SK-N-SH treated with all-trans-retinoic acid at 6 μM for 48 hours (cell line): Measurements from ENCODE around the gene PROC.

Experiments used
- ATAC-seq: fragments of 200-7000 bp; cut with Tn5 transposase; 3 replicates; pipeline ENCODE4 v1.9.1; 2020; ENCODE audit warnings: mild to moderate bottlenecking, moderate library complexity
- ARNTL ChIP-seq: fragments of 450-650 bp; formaldehyde crosslinking; IDR thresholded peaks from 2 replicates; pipeline ENCODE4 v1.5.0; 2020; ENCODE audit warnings: low read depth, mild to moderate bottlenecking, moderate library complexity, borderline replicate concordance
- BACH2 ChIP-seq: fragments of 250-450 bp; sonication (Bioruptor Pico); IDR thresholded peaks from 2 replicates; pipeline ENCODE4 v1.9.0; 2021; ENCODE audit warnings: mild to moderate bottlenecking, borderline replicate concordance
- CSDC2 ChIP-seq: fragments of 250-450 bp; sonication (Bioruptor Pico); IDR thresholded peaks from 2 replicates; pipeline ENCODE4 v1.5.0; 2020; ENCODE audit warnings: mild to moderate bottlenecking, moderate library complexity
- GLIS3 ChIP-seq: fragments of 250-450 bp; sonication (Bioruptor Pico); IDR thresholded peaks from 2 replicates; pipeline ENCODE4 v1.5.0; 2020; ENCODE audit warnings: mild to moderate bottlenecking, moderate library complexity
- ISL1 ChIP-seq: fragments of 250-450 bp; sonication (Bioruptor Pico); IDR thresholded peaks from 2 replicates; pipeline ENCODE4 v2.1.2; 2022; ENCODE audit warnings: mild to moderate bottlenecking, moderate library complexity
- PPARA ChIP-seq: fragments of 250-450 bp; sonication (Bioruptor Pico); IDR thresholded peaks from 2 replicates; pipeline ENCODE4 v1.5.0; 2020; ENCODE audit warnings: mild to moderate bottlenecking, borderline replicate concordance
- SNAI2 ChIP-seq: fragments of 250-450 bp; sonication (Bioruptor Pico); IDR thresholded peaks from 2 replicates; pipeline ENCODE4 v1.5.0; 2020; ENCODE audit warnings: mild to moderate bottlenecking, moderate library complexity
- TCF4 ChIP-seq: fragments of 250-450 bp; sonication (Bioruptor Pico); IDR thresholded peaks from 2 replicates; pipeline ENCODE4 v1.8.0; 2021; ENCODE audit warnings: mild to moderate bottlenecking, moderate library complexity, borderline replicate concordance
- TOX ChIP-seq: fragments of 250-450 bp; sonication (Bioruptor Pico); IDR thresholded peaks from 2 replicates; pipeline ENCODE4 v1.8.0; 2021; ENCODE audit warnings: mild to moderate bottlenecking, moderate library complexity, borderline replicate concordance
- ZC3H10 ChIP-seq: fragments of 250-450 bp; sonication (Bioruptor Pico); IDR thresholded peaks from 2 replicates; pipeline ENCODE4 v1.5.1; 2021; ENCODE audit warnings: mild to moderate bottlenecking, moderate library complexity
- ZFP3 ChIP-seq: fragments of 250-450 bp; sonication (Bioruptor Pico); IDR thresholded peaks from 2 replicates; pipeline ENCODE4 v1.5.0; 2020; ENCODE audit warnings: mild to moderate bottlenecking, moderate library complexity
- ZFP30 ChIP-seq: fragments of 450-650 bp; formaldehyde crosslinking; IDR thresholded peaks from 2 replicates; pipeline ENCODE4 v1.5.0; 2022; ENCODE audit warnings: mild to moderate bottlenecking, moderate library complexity
- ZNF565 ChIP-seq: fragments of 450-650 bp; formaldehyde crosslinking; conservative IDR thresholded peaks from 2 replicates; pipeline ENCODE4 v1.5.0; 2020; ENCODE audit warnings: low read depth, mild to moderate bottlenecking, moderate library complexity
- ZNF70 ChIP-seq: fragments of 450-650 bp; formaldehyde crosslinking; IDR thresholded peaks from 2 replicates; pipeline ENCODE4 v1.5.0; 2020; ENCODE audit warnings: mild to moderate bottlenecking, moderate library complexity
- ZNF8 ChIP-seq: fragments of 450-650 bp; formaldehyde crosslinking; IDR thresholded peaks from 2 replicates; pipeline ENCODE4 v1.5.0; 2020; ENCODE audit warnings: mild to moderate bottlenecking, moderate library complexity
- TF ChIP-seq, protein P1 (sequence below): fragments of 250-450 bp; sonication (Bioruptor Pico); IDR thresholded peaks from 2 replicates; pipeline ENCODE4 v1.8.0; 2021; ENCODE audit warnings: low read depth, mild to moderate bottlenecking, moderate library complexity, borderline replicate concordance
- TF ChIP-seq, protein P2 (sequence below): fragments of 250-450 bp; sonication (Bioruptor Pico); IDR thresholded peaks from 2 replicates; pipeline ENCODE4 v1.5.1; 2021; ENCODE audit warnings: mild to moderate bottlenecking, moderate library complexity
- TF ChIP-seq, protein P3 (sequence below): fragments of 250-450 bp; sonication (Bioruptor Pico); IDR thresholded peaks from 2 replicates; pipeline ENCODE4 v1.5.0; 2020; ENCODE audit warnings: mild to moderate bottlenecking, moderate library complexity
- TF ChIP-seq, protein P4 (sequence below): fragments of 250-450 bp; sonication (Bioruptor Pico); IDR thresholded peaks from 2 replicates; pipeline ENCODE4 v1.5.1; 2020; ENCODE audit warnings: low read depth, mild to moderate bottlenecking, moderate library complexity

PROC gene

DNA sequence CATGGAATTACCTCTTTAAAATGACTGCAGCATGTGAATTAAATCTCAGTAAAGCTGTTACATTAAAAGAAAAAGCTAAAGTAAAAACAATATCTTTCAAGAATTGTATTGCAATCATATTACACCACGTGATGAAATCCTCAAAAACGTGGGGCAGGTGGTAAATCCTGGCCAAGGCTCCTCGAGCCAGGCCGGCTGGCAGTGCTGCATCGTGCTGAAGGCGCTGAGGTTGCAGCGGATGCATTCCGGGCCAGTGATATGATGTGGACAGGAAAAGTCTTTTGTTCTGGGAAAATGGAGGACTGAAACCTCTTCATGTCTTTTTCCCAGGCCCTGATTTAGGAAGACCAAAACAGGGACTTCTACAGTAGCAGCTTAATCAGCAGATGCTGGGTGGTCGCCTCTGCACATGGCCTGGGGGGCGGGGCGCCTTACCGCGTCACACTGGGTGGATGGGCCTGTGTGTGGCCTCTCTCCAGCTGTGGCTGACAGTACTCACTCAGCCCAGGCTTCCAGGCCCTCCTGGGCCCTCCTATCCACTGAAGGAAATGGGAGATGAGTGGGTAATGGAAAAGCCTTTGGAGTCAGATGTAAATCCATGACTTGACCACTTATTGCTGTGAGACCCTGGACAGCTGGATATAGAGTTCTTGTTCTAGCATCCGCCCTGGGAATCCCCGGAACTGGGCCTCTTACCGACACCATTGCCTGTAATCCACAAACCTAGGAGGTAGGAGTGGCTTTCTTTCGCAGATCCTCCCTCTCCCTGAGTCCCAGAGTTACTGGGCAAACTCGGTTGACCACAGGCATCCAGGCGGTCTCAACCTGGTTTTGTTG, 45.1 kb downstream of the PROC start:
- no peak for TF ChIP-seq ARNTL (CRISPR knock-in tag)
- TF ChIP-seq ZFP3 (CRISPR knock-in tag), result no peak
- TF ChIP-seq ZC3H10 (CRISPR knock-in tag), result no peak
- TF ChIP-seq, protein P1, sequence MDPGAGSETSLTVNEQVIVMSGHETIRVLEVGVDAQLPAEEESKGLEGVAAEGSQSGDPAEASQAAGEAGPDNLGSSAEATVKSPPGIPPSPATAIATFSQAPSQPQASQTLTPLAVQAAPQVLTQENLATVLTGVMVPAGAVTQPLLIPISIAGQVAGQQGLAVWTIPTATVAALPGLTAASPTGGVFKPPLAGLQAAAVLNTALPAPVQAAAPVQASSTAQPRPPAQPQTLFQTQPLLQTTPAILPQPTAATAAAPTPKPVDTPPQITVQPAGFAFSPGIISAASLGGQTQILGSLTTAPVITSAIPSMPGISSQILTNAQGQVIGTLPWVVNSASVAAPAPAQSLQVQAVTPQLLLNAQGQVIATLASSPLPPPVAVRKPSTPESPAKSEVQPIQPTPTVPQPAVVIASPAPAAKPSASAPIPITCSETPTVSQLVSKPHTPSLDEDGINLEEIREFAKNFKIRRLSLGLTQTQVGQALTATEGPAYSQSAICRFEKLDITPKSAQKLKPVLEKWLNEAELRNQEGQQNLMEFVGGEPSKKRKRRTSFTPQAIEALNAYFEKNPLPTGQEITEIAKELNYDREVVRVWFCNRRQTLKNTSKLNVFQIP (CRISPR knock-in tag), result no peak
- no peak for ATAC-seq

DNA sequence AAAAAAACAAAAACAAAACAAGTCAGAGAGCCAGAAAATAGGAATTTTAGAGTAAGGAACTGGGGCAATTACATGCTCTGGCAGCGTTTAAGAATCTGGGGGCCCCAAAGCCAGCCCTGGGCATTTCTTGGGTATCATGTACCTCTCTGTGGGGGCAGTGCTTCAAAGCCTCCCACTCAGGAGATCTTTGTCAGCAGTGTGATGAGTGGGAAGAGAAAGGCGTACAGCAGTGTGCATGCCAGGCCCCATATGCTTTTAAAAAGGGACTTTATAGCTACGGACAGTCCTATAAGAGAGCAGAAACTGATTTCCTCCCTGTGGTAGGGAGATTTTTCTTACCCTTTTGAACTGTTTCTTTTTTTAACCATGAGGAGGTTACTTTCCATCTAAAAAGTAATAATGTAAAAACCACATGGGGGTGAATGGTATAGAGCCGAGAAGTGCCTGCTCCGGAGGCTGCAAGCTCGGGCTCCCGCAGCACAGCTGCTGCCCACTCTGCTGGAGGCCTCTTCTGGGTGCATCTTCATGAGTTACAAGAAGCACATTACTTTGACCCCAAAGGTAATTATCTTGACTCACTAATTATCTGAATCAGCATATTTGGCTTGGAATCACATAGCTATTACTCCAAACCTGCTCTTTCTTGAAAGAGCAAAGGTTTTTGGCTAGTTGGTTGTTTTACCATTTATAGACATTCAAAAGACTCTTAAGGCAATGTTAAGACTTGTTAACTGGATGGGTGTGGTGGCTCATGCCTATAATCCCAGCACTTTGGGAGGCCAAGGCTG, 46.4 kb downstream of the PROC start:
- TF ChIP-seq ZNF70 (CRISPR knock-in tag) (no peak), CSDC2 (CRISPR knock-in tag) (no peak), PPARA (no peak), ZC3H10 (CRISPR knock-in tag) (no peak), ZNF565 (CRISPR knock-in tag) (no peak), BACH2 (CRISPR knock-in tag) (no peak), TOX (no peak), GLIS3 (CRISPR knock-in tag) (no peak), ARNTL (CRISPR knock-in tag) (no peak), ZFP30 (CRISPR knock-in tag) (no peak), ISL1 (no peak), TCF4 (CRISPR knock-in tag) (no peak), SNAI2 (CRISPR knock-in tag) (no peak)
- TF ChIP-seq, protein P1 (CRISPR knock-in tag), result no peak
- TF ChIP-seq, protein P2, sequence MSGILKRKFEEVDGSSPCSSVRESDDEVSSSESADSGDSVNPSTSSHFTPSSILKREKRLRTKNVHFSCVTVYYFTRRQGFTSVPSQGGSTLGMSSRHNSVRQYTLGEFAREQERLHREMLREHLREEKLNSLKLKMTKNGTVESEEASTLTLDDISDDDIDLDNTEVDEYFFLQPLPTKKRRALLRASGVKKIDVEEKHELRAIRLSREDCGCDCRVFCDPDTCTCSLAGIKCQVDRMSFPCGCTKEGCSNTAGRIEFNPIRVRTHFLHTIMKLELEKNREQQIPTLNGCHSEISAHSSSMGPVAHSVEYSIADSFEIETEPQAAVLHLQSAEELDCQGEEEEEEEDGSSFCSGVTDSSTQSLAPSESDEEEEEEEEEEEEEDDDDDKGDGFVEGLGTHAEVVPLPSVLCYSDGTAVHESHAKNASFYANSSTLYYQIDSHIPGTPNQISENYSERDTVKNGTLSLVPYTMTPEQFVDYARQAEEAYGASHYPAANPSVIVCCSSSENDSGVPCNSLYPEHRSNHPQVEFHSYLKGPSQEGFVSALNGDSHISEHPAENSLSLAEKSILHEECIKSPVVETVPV, result no peak
- ATAC-seq, result no peak

DNA sequence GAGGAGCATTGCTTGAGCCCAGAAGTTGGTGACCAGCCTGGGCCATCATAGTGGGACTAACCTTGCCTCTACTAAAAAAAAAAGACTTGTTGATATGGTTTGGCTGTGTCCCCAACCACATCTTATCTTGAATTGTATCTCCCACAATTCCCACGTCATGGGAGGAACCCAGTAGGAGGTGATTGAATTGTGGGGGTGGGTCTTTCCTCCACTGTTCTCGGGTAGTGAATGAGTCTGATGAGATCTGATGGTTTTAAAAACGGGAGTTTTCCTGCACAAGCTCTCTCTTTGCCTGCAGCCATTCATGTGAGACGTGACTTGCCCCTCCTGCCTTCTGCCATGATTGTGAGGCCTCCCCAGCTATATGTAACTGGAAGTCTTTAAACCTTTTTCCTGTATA, 47.0 kb downstream of the PROC start:
- TF ChIP-seq ZNF8 (CRISPR knock-in tag) (no peak), ZFP30 (CRISPR knock-in tag) (no peak), PPARA (no peak), TCF4 (CRISPR knock-in tag) (no peak), BACH2 (CRISPR knock-in tag) (no peak)
- TF ChIP-seq, protein P3, sequence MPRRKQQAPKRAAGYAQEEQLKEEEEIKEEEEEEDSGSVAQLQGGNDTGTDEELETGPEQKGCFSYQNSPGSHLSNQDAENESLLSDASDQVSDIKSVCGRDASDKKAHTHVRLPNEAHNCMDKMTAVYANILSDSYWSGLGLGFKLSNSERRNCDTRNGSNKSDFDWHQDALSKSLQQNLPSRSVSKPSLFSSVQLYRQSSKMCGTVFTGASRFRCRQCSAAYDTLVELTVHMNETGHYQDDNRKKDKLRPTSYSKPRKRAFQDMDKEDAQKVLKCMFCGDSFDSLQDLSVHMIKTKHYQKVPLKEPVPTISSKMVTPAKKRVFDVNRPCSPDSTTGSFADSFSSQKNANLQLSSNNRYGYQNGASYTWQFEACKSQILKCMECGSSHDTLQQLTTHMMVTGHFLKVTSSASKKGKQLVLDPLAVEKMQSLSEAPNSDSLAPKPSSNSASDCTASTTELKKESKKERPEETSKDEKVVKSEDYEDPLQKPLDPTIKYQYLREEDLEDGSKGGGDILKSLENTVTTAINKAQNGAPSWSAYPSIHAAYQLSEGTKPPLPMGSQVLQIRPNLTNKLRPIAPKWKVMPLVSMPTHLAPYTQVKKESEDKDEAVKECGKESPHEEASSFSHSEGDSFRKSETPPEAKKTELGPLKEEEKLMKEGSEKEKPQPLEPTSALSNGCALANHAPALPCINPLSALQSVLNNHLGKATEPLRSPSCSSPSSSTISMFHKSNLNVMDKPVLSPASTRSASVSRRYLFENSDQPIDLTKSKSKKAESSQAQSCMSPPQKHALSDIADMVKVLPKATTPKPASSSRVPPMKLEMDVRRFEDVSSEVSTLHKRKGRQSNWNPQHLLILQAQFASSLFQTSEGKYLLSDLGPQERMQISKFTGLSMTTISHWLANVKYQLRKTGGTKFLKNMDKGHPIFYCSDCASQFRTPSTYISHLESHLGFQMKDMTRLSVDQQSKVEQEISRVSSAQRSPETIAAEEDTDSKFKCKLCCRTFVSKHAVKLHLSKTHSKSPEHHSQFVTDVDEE (CRISPR knock-in tag), result no peak
- TF ChIP-seq, protein P4, sequence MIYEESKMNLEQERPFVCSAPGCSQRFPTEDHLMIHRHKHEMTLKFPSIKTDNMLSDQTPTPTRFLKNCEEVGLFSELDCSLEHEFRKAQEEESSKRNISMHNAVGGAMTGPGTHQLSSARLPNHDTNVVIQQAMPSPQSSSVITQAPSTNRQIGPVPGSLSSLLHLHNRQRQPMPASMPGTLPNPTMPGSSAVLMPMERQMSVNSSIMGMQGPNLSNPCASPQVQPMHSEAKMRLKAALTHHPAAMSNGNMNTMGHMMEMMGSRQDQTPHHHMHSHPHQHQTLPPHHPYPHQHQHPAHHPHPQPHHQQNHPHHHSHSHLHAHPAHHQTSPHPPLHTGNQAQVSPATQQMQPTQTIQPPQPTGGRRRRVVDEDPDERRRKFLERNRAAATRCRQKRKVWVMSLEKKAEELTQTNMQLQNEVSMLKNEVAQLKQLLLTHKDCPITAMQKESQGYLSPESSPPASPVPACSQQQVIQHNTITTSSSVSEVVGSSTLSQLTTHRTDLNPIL, result no peak
- no peak for ATAC-seq
